Mucosa of descending colon (tissue), 3 donors: ENCODE measurements around the gene HDAC9. TPM values are rescaled to one million over a fixed set of nuclear protein-coding genes. Genes with fewer than 3 reads are reported as not detected.

Experiments used
- ATAC-seq: fragments of 200-7000 bp; cut with Tn5 transposase; one replicate; pipeline ENCODE4 v1.9.1; 2020; ENCODE audit warnings: mild to moderate bottlenecking, moderate library complexity
- DNase-seq, 3 donors: peaks; one replicate each; pipeline ENCODE4 v3.0.0-alpha.2; 2020
- H3K36me3 ChIP-seq: fragments of 200-600 bp; one replicate; pipeline ENCODE4 v1.8.0; 2021; ENCODE audit warnings: low read depth, mild to moderate bottlenecking
- H3K4me1 ChIP-seq: fragments of 200-600 bp; one replicate; pipeline ENCODE4 v1.8.0; 2021; ENCODE audit warnings: low read depth, mild to moderate bottlenecking
- H3K4me3 ChIP-seq: fragments of 200-600 bp; one replicate; pipeline ENCODE4 v1.8.0; 2021; ENCODE audit warnings: mild to moderate bottlenecking
- H3K9me3 ChIP-seq: fragments of 200-600 bp; one replicate; pipeline ENCODE4 v1.8.0; 2021; ENCODE audit warnings: mild to moderate bottlenecking
- intact Hi-C, 2 donors: fragments of 100-400 bp; cut with DNase I in 1 of 2; cut with micrococcal nuclease in 1 of 2; formaldehyde crosslinking; loops; one replicate each; pipeline versions ENCODE4 v1.11.0 to v1.11.1; 2022; cut with DNase I, micrococcal nuclease
- total RNA-seq, 3 donors: library from RNA; stranded (reverse); fragmentation: NEBNext Ultra II Directional in 2 of 3; extraction: Animal tissue kit (Norgen Biotek cat#: 25700) in 2 of 3; gene quantifications; one replicate each; pipeline versions ENCODE4 v1.2.1 to v1.2.4, GENCODE V29; 2021 to 2023
- TF ChIP-seq, protein P1 (sequence below): fragments of 200-600 bp; IDR thresholded peaks from one replicate; pipeline ENCODE4 v1.8.0; 2022; ENCODE audit warnings: antibody characterized with exemption, mild to moderate bottlenecking
- donor health status: DM: no; HTN: no; CAD: no; lungs with moderate emphysema.
- donor health status: DM: no; HTN: no; CAD: no.
- donor health status: DM: no; HTN: yes; CAD: no.

Gene HDAC9
- total RNA-seq, 3 donors from 2014 or later, result 16.0 to 20.4 (median 17.5) TPM

DNA sequence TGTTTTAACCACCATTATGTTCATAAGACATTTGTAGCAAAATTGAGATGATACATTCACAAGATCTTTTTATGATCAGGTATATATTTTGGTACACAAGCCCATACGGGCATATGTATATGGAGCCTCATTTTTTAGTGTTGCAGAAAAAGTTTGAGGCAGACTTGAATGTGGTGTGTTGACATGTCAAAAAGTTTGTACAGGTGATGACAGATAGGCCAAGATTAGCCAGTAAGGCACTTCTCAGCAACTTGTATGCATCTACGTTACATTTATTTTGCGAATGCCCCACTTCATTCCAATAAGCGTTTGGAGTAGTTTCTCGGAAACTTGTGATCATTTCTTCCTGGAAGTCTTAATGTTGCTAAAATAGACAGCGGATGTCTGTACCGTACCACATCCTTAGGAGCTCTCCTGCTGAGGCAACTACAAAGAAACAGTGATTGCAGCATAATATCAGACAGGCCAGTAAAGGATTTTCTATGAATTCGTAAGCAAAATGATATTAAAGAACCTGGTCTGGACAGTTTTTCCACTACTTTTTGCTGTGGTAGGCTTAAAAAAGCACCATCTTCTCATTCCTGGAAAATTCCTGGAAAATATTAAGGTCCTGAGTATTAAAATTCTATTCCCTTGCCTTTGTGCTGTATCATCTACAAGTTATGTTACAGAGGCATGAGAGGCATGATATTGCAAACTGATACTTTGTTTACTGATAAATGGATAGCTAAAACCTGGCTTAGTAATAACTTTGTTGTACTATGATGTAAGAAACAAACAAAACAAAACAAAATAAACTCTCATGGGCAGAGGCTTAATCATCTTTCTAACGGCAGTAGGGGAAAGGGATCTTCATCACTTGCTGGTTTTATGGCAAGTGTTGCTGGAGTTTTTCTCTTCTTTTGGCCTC, 153.6 kb downstream of the HDAC9 start:
- ATAC-seq (no peak), DNase-seq (no peak)
- intact Hi-C loops, result no loop called here
- TF ChIP-seq, protein P1, sequence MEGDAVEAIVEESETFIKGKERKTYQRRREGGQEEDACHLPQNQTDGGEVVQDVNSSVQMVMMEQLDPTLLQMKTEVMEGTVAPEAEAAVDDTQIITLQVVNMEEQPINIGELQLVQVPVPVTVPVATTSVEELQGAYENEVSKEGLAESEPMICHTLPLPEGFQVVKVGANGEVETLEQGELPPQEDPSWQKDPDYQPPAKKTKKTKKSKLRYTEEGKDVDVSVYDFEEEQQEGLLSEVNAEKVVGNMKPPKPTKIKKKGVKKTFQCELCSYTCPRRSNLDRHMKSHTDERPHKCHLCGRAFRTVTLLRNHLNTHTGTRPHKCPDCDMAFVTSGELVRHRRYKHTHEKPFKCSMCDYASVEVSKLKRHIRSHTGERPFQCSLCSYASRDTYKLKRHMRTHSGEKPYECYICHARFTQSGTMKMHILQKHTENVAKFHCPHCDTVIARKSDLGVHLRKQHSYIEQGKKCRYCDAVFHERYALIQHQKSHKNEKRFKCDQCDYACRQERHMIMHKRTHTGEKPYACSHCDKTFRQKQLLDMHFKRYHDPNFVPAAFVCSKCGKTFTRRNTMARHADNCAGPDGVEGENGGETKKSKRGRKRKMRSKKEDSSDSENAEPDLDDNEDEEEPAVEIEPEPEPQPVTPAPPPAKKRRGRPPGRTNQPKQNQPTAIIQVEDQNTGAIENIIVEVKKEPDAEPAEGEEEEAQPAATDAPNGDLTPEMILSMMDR, result no peak
- no peaks in the 10 kb centered on the region for H3K9me3 ChIP-seq
- no peaks in the 10 kb centered on the region for H3K4me1 ChIP-seq
- no peak overlapping the region for H3K4me3 ChIP-seq
- H3K36me3 ChIP-seq, result no peaks in the 10 kb centered on the region

DNA sequence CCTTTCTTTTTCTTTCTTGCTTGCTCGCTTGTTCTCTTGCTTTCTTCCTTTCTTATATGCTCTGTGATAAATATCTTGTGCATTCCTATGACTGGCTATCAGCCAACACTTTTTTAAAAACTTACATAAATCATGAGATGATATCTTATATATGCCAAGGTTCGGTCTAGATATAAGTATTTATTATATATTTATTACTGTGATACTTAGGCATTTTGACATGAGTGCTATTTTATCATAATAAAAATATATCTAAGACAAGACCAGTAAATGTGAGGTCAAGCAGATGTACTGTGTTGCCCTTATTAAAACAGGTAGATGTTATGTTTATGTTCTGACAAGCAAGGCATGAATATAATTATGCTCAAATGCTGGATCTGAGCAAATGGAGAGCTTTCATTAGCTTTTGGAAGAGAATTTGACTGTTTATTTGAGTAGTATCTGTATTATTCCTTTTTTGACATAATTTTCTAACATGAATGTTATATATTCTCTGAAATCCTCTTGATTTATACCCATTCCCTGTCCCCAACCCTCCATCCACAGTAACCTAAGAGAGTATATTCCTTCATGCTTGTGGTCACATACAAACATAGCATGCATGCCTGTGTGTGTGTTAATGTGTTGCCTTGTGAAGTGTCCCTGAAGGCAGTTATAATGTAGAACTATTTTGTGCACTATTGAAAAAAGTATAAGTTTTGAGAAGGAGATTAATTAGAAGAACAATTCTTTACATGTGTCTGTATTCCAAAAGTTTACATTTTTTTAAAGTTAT, 158.0 kb downstream of the HDAC9 start:
- TF ChIP-seq, protein P1, result no peak
- intact Hi-C loops, result no loop called here
- ATAC-seq (no peak), DNase-seq (no peak)
- Histone ChIP-seq H3K9me3 (no peaks in the 10 kb centered on the region), H3K4me1 (no peaks in the 10 kb centered on the region), H3K36me3 (no peaks in the 10 kb centered on the region), H3K4me3 (no peak overlapping the region)

DNA sequence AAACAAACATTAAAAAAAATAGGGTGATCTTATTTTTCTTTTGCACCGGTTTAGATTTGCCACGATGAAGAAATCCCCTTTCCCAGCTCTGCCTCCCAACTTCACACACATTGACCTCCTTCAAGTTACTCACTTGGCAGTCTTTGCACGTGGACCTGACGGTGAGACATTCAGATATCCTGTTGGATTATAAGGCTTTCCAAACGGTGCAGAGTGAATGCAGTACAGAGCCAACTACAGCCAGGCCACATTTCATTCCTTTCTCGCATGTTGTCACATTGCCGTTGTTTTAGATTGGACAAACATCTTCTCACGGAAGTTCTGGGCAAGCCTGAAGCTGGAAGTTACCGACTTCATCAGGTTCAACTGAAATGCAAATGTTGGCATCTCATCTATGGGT, 159.2 kb downstream of the HDAC9 start:
- H3K36me3 ChIP-seq, result no peaks in the 10 kb centered on the region
- no peaks in the 10 kb centered on the region for H3K9me3 ChIP-seq
- intact Hi-C loops, result no loop called here
- TF ChIP-seq, protein P1, result no peak
- ATAC-seq (no peak), DNase-seq (no peak)
- H3K4me3 ChIP-seq, result no peak overlapping the region
- H3K4me1 ChIP-seq, result no peaks in the 10 kb centered on the region

GRCh38 chr7:18655506-18655905, 160.0 kb downstream of the HDAC9 start:
- ATAC-seq (no peak), DNase-seq (no peak)
- TF ChIP-seq, protein P1, result no peak
- no peaks in the 10 kb centered on the region for H3K4me1 ChIP-seq
- no peak overlapping the region for H3K4me3 ChIP-seq
- H3K36me3 ChIP-seq, result no peaks in the 10 kb centered on the region
- no peaks in the 10 kb centered on the region for H3K9me3 ChIP-seq
- intact Hi-C loops, result no loop called here

DNA sequence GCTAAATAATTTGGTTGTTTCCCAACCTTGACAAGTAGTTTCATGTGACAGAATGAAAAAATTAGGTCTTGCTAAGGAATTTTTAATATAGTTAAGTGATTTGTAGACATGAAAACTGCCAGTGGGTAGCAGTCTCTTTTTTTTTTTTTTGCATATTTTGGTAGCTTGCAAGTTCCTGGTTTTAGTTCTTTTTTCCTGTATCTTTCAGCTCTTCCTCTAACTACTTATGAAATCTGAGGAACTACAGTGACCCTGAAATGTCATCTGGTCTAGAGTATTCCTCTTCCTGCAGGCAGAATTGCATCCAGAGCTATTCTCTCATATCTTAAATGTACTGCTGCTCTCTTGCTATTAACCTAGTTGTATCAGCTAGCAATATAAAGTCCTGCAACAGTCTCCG, 160.4 kb downstream of the HDAC9 start:
- Histone ChIP-seq H3K4me1 (no peaks in the 10 kb centered on the region), H3K9me3 (no peaks in the 10 kb centered on the region), H3K4me3 (no peak overlapping the region), H3K36me3 (no peaks in the 10 kb centered on the region)
- ATAC-seq, result no peak
- DNase-seq, result no peak
- TF ChIP-seq, protein P1, result no peak
- intact Hi-C loops, result no loop called here
